HG03558 (cell line): Measurements from ENCODE around the gene TTC7B.

ENCODE experiments used
- ATAC-seq: cut with Tn5 transposase; IDR thresholded peaks from one replicate; pipeline ENCODE4 v1.9.1; 2021; ENCODE audit warnings: moderate number of reproducible peaks; ENCODE audit not compliant: unreplicated experiment; ENCODE audit errors: extremely low read depth

TTC7B gene

GRCh38 chr14:90610346-90611040 lies 205.7 kb downstream of the TTC7B start:
- no peak for ATAC-seq

GRCh38 chr14:90609376-90609775 lies 206.9 kb downstream of the TTC7B start:
- no peak for ATAC-seq

GRCh38 chr14:90608929-90609341 lies 207.3 kb downstream of the TTC7B start:
- ATAC-seq: no peak

- no peak for ATAC-seq
Observed at GRCh38 chr14:90608281-90608680, 207.9 kb downstream of the TTC7B start.

- no peak for ATAC-seq
Observed at GRCh38 chr14:90607141-90607540, 209.1 kb downstream of the TTC7B start.

- no peak for ATAC-seq
Observed at GRCh38 chr14:90606434-90606833, 209.8 kb downstream of the TTC7B start.

- no peak for ATAC-seq
Observed at GRCh38 chr14:90605430-90605829, 210.8 kb downstream of the TTC7B start.

GRCh38 chr14:90604356-90604755 lies 211.9 kb downstream of the TTC7B start:
- ATAC-seq: no peak

GRCh38 chr14:90603841-90604240 lies 212.4 kb downstream of the TTC7B start:
- no peak for ATAC-seq

- no peak for ATAC-seq
Observed at GRCh38 chr14:90603336-90603735, 212.9 kb downstream of the TTC7B start.

GRCh38 chr14:90602088-90602687 lies 214.0 kb downstream of the TTC7B start:
- no peak for ATAC-seq

GRCh38 chr14:90601563-90601962 lies 214.7 kb downstream of the TTC7B start:
- no peak for ATAC-seq

GRCh38 chr14:90600619-90601018 lies 215.6 kb downstream of the TTC7B start:
- no peak for ATAC-seq

GRCh38 chr14:90599748-90600507 lies 216.3 kb downstream of the TTC7B start:
- no peak for ATAC-seq

GRCh38 chr14:90599339-90599738 lies 216.9 kb downstream of the TTC7B start:
- ATAC-seq: no peak

- ATAC-seq: no peak
Observed at GRCh38 chr14:90597961-90598360, 218.3 kb downstream of the TTC7B start.

- ATAC-seq: no peak
Observed at GRCh38 chr14:90596733-90597132, 219.5 kb downstream of the TTC7B start.

- ATAC-seq: no peak
Observed at GRCh38 chr14:90593254-90594040, 222.8 kb downstream of the TTC7B start.

- ATAC-seq: no peak
Observed at GRCh38 chr14:90592655-90593054, 223.6 kb downstream of the TTC7B start.

- ATAC-seq: no peak
Observed at GRCh38 chr14:90587918-90588317, 228.3 kb downstream of the TTC7B start.
